HG02973 (cell line): ENCODE results near the gene STEAP3.

Experiments
- ATAC-seq: cut with Tn5 transposase; IDR thresholded peaks from one replicate; pipeline ENCODE4 v1.9.1; 2021; ENCODE audit warnings: moderate library complexity; ENCODE audit not compliant: unreplicated experiment

Gene STEAP3, protein sequence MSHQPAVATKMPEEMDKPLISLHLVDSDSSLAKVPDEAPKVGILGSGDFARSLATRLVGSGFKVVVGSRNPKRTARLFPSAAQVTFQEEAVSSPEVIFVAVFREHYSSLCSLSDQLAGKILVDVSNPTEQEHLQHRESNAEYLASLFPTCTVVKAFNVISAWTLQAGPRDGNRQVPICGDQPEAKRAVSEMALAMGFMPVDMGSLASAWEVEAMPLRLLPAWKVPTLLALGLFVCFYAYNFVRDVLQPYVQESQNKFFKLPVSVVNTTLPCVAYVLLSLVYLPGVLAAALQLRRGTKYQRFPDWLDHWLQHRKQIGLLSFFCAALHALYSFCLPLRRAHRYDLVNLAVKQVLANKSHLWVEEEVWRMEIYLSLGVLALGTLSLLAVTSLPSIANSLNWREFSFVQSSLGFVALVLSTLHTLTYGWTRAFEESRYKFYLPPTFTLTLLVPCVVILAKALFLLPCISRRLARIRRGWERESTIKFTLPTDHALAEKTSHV

DNA sequence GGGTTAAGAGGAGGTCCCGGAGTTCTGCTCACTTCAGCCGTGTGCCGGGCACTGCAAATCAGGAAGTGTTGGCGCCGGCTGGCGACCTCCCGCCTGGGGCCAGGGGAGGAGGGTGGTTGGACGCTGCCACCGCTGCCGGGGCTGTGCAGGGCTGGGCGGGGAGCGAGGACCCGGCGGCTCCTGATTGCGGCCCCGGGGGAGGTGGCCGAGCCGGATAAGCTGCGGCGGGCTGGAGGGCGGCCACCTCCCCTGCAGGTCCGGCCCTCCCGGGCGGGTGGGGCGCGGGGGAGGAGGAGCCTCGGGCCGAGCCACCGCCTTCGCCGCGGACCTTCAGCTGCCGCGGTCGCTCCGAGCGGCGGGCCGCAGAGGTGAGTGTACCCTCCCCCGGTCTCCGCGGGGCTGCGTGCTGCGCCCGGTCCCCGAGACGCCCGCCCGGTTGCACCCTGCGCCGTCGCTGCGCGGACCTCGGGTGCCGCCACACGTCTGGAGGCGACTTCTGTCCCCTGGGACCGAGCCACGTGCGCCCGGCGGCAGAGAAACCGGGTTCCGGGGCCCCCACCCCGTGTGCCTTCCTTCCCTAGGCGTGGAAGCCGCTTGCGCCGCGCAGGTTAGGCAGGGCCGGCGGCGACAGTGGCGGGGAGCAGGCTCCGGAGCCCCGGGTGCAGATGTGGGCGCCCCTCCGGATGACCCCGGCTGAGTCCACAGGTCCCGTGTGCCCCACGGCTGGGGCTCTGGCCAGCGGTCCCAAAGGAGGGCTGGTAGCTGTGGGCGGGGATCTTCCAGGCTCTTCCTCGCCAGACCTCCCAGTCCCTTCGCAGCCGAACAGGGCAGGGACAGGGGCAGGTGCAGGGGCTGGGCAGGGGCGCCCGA is at the start of gene STEAP3:
Gene STEAP3 (plus strand): TSS at position 314 of the 870 bp plus-strand sequence. CDS start 7,179 bp downstream, outside the sequence.
- peak; percentile 64 for ATAC-seq

DNA sequence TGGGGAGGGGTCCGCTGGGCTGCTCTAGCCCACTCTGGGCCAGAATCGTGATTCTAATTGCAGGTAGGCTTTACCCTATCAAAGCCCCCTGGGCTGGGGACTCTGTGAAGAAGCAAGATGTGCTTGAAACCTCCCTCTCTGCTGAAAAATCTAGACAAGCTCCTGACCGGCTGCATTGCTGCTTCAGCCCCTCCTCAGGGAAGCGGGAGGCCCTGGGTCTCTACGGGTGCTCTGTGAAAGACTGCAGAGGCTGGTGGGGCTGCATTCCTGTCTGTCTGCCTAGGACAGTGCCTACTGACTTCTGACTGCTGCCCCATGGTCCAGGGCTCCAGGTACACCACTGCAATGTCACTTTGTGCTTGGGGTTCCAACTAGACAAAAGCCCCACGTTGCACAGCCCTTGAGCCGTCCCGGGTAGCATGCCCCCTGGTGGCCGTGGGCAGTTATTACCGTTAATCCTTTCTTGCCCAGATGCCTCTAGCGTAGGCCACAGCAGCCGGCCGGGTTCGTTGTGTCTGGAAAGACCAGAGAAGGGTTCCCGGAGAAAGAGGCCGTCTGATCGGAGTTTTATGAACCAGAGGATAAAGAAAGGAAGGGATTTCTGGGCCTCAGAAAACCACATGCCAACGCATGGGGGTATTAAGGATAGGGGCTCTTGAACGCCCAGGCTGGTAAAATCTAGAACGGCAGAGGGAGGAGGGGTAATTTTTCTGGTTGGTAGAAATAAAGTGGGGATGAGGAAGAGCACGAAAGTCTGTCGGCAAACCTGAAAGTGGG is 49.2 kb upstream of the STEAP3 start:
- ATAC-seq, result no peak

DNA sequence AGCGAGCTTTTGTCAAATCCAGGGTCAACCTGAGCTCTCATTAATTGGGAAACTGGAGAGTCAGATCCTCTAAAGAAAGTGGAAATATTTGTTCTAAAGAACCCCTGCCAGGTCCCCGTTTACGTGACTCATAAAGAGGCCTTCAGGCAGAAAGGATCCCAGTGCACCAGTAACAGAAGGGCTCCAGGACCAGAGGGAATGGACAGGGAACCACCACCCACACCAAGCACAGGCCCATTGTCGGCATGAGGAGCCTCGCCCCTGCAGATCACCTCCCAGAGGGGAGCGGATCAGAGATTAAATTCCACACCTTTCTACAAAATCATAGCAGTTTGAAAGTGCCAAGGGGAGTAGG is 48.7 kb upstream of the STEAP3 start:
- ATAC-seq, result no peak

DNA sequence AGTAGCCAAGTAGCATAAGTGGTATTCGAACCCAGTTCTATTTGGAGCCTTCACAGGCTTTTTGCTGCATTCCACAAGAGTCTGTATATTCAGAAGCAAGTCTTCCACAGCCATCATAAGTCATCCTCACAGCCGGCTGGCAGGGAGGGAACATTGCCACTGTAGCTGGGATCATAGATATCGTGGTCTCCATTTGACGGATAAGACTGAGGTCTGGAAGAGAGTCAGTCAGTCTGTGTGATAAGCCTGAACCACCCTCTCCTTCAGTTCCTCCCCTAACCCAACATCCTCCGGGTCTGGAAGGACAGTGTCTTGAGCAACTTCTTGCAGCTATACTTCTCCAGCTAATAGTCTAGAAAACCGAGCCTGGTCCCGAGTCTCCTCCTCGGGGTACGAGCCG is 48.1 kb upstream of the STEAP3 start:
- no peak for ATAC-seq

DNA sequence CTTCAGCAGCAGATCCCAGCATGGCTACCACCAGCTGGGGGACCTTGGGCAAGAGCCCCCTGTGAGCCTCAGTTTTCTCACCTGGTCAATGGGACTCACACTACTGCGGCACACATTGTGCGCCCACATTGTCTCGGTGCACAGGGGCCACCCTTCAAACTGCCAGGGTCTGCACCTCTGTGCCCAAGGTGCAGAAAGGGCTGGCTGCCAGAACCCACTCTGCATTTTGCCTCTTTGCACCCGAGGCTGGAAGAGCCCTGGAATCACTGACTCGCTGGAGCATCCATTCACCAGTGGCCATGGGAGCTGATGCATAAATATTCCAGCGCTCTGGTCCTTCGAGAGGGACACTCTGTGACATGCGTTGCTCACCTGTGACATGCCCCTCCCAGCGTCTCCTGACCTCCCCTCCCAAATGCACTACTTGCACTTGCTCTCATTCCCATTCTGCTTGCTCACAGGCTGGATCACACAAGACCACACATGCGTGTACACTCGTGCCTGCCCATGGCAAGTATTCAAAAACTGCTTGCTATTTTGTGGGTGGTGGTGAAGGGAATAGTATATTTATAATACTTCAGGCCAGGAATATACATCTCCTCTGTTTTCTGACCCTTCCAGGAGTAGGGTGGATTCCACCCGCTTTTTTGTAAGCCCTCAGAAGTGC is 46.3 kb upstream of the STEAP3 start:
- ATAC-seq, result no peak

GRCh38 chr2:119177838-119178190 is 45.8 kb upstream of the STEAP3 start:
- ATAC-seq, result no peak

DNA sequence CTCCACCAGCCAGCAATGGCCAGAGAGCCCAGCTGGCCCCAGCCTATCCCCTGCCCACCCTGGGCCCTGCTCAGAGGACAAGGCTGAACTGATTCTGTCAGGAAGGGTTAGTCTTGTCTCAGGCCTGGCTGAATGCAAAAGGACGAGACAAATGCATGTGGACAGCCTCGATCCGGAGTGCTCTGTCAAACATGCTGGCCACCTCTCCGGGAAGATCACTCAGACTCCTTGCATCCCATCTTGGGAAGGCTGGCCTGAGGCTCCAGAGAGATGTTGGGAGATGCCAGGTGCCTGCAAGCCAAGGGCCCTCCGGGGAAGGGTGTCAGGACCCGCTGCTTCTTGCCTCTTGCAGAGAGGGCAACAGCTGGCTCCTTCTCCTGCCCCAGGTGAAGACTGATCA is 44.9 kb upstream of the STEAP3 start:
- no peak for ATAC-seq

DNA sequence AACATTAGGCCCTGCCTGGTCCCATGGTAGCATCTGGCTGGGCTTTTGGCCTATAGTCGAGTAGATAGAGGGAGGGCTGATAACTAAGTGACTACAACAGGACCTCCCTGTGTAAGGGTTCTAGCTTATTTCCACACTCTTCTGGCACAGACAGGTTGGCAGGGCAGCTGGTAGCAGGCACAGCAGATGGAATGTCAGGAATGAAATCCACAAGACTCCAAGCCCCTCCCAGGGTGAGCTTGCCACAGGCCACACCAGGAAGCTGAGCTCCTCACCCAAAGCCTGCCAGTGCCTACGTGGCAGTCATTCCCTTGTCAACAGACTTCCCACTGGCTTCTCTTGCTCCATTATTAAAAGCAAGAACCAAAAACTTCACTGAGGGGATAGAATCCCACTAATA is 44.4 kb upstream of the STEAP3 start:
- ATAC-seq, result no peak

GRCh38 chr2:119179991-119180390 is 43.6 kb upstream of the STEAP3 start:
- no peak for ATAC-seq

GRCh38 chr2:119180892-119181291 is 42.7 kb upstream of the STEAP3 start:
- no peak for ATAC-seq

DNA sequence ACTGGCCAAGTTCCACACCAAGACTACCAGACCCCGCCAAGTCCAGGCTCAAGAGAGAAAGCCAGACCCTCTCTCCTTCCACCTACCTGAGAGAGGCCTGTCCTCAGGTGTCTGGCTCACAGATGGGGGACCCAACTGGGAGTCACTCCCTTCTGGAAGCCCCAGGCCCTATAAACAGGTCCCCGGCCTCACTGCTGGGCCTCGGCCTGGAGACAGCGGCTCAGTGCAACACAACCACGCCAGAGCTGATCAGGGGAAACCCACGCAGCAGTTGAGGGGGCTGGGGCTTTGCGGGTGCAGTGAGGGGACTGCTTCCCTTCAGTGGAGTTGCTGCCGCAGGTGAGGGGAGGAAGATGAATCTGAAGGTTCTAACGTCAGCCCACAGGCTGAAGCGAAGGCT is 42.2 kb upstream of the STEAP3 start:
- ATAC-seq, result no peak

DNA sequence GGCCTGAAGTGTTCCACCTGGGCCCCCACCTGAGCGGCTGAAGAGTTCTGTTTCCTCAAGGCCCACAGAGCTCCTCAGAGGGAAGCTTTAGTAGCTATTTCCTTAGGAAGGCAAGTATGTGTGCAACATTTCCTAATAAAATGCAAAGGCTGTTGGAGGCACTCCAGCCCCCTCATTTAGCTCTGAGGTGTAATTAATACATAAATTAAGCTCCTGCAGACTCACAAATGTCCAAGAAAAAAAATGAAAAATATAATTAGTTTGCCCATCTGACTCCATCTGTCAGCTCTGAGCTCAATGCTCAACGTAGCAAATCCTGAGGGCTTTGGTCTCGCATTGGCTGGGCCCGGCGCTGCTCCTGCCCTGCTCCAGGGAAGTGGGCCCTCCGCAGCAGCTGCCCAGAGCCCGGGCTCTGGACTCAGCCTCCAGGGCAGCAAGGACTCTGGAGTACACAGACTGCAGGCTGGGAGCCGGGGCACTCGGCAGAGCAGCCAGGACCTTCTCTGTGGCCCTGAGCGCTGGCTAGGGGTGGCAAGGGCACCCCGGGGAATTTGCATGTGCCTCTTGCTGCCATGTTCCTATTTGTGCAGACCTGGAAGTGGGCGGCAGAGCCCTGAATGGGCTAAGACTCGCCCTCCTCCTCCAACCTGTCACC is 41.7 kb upstream of the STEAP3 start:
- ATAC-seq, result no peak

DNA sequence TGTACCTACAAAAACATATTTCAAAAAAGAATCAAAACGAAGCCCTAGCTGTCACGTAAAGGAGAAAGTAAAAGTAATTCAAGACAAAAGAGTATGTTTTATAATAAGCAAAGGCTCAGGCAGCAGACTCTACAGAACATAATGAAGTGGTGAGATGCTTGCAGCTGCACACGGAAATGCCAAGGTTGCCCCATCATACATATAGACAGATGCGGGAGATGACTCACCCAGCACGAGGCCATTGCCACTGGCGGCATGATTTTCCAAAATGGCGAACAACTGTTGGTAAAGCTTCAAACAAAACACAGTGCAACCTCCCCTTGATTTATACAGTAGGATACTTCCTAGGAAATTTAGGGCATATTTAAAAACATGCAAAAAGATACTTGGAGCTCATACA is 39.1 kb upstream of the STEAP3 start:
- ATAC-seq, result no peak

DNA sequence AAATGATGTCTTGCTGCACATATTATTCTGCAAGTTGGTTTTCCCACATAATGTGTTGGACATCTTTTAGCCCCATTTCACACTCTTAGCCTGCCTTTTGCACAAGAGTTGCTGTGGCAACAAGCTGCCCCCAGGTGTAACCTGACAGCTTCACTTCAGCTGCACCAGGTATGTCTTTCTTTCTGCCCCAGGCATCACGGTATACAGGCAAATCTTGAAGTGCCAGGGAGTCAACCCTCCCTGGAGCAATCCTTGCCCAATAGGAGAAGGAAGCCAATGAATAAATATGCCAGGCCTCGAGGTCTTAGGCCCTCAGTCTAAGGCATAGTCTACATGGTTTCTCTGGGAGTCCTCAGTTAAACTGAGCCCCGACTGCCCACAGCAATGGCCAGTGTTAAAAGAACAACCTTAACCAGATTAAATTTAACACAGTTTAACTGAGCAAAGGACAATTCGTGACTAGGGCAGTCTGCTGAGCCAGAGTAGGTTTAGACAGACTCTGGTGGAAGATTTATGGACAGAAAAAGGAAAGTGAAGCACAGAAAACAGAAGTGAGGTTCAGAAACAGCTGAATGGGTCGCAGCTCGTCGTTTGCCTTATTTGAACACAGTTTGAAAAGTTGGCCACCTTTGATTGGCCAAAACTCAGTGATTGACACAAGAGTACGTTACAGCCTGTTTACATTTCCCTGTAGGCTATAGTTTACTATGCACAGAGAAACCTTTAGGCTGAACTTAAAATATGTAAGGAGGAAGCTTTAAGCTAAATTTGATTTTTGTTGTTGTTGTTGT is 33.1 kb upstream of the STEAP3 start:
- ATAC-seq, result no peak

GRCh38 chr2:119192893-119193292 is 30.7 kb upstream of the STEAP3 start:
- no peak for ATAC-seq

GRCh38 chr2:119195001-119195400 is 28.6 kb upstream of the STEAP3 start:
- ATAC-seq, result no peak

- no peak for ATAC-seq
Measured at GRCh38 chr2:119195887-119196286, 27.7 kb upstream of the STEAP3 start.

- ATAC-seq, result no peak
Measured at GRCh38 chr2:119196301-119197125, 27.1 kb upstream of the STEAP3 start.

- ATAC-seq, result no peak
Measured at GRCh38 chr2:119197126-119197405, 26.6 kb upstream of the STEAP3 start.
